Activated gamma-delta T cell treated with anti-CD3 and anti-CD28 coated beads, Interleukin-2, amount 50 U/mL, for 16 hours (primary cell): ENCODE measurements around the gene ZIC5.

Experiments
- DNase-seq: peaks from one replicate; pipeline ENCODE4 v3.0.0-alpha.2; 2020; ENCODE audit warnings: low read depth

Gene ZIC5

DNA sequence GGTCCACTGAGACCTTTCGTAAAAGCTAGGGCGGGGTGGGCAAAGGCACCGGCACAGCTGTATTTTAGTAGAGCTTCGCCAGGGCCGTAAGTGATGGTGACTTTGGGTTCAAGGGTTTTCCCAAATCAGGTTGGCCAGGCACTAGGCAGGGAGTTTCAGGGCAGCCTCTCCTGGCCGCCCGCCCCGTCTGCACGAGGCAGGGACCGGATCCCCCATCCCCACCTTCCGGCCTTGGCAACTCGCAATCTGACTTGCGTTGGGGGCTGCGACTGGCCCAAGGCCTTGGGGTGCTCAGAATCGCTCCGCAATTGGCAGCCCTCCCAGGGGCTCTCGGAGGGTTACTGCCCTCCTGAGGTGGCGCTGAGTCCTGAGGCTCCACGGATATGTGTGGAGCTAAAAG, 4.1 kb upstream of the ZIC5 start:
- DNase-seq: no peak

DNA sequence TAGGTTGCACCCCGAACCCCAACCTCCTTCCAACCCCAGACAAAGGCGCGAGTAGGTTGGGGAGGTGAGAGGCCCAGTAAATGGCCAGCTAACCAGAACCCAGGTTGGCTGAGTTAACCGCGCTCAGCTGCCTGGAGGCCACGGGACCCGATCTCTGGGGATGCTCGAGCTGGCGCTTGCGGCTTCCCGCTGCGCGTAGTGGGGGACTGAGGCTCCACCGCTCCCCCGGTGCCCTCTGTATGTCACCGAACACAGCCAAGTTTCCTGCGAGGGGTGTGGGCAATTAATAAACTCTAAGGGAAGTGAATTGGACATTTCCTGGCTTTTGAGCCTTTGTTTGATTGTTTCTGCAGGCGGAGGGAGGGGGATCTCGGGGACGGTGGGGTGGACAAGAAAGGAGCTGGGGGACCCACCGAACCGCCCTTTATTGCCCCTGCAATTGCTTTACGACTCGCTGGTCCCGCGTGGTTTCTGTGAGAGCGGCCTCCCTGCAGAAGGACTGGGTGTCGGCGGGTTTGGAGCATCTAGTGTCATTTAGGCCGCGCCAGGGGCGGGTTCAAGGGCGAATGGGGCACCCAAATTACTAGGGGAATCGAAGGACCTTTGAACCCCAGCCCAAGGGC, 3.5 kb upstream of the ZIC5 start:
- no peak for DNase-seq

DNA sequence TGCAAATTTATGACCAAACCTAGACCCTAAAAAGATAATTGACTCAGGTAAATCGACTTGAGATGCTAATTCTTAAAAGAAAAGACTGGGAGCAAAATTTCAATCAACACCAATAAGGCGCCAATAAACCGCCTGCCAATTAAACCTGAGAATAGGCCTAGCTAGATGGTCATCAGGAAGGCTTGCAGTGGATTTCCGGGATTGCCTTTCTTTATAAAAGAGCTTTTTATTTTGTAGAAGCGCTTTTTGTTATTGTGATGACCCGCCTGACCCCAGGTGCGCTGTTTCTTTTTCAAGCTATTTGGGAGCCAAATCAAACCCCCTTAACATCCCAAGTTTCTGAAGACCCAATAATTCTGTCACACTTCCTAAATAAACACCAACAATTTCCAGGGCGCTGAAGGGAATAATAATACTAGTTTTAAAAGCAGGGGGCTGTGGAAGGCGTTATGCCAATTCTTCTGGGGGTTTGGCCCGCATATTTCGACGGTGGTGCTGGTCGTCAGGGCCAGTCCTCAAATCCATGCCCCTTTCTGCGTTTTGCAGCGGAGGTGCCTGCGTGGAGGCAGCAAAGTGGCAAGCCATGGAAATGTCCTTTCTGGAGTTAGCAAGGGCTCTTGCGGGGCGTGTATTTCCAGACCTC, 2.9 kb upstream of the ZIC5 start:
- no peak for DNase-seq

DNA sequence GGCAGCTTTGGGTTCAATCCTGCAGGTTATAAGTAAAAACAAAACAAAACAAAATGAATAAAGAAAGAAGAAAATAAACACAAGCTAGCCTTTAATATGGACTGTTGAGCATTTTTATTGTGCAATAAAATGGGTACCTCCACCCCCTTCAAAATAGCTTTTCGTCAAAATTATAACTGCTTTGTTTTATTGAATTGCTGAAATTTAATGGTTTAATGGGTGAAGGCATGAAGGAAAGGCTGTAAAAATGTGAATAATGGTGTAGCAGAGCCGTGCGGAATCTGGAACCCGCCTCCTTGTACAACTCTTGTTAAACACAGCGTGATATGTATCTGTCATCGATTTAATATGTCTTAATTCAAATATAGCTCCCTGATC, 2.2 kb upstream of the ZIC5 start:
- no peak for DNase-seq

DNA sequence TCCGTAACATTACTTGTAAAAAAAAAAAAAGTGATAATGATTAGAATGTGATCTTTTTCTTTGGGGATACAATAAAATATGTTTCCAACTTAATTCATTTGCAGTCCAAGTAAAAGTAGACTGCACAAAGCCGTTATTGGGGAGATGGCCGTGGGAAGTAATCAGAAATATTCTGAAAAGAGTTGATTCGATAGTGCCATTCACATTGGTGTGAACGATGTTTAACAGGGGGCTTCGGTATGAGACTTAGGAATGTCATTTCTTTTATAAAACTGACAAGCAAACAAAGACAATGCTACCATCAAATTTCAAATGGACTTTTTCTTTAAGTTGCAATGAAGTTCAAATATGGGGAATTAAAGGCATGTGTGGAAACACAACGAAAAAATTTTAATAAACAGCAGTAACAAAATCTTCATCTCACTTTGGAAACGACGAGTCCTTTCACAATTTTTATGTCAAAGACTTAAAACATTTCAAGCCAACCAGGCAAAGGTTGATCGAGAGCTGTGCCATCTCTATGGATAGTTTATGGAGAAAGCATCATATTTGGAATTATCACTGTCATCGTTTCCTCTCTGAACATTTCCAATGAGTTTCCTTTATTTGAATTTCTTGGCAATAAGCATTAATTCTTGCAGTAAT, 1.7 kb upstream of the ZIC5 start:
- no peak for DNase-seq

DNA sequence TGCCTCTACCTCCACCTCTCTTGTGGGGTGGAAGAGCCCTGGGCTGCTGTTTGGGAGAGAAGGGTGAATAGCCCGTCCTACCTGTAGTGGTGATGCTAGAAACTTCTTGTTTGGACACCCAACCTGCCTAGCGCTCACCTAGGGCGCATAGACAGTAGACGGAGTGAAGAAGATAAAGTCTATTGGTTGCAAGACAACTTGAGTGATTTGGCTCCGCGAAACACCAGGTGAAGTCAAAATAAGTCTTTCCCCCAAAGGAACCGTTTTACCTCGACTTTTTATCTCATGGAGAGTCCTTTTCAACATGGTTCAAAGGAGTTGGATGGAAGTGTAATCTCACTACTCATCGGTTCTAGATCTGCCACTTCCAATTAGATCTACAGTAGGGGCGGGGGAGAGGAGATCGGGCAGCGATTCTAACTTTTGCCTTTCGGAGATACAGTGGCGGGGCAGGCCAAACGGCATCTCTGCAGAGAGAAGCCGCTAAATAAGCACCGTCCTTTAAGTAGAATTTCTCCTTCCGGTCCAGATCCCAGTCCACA, 694 bp upstream of the ZIC5 start:
- DNase-seq: no peak

DNA sequence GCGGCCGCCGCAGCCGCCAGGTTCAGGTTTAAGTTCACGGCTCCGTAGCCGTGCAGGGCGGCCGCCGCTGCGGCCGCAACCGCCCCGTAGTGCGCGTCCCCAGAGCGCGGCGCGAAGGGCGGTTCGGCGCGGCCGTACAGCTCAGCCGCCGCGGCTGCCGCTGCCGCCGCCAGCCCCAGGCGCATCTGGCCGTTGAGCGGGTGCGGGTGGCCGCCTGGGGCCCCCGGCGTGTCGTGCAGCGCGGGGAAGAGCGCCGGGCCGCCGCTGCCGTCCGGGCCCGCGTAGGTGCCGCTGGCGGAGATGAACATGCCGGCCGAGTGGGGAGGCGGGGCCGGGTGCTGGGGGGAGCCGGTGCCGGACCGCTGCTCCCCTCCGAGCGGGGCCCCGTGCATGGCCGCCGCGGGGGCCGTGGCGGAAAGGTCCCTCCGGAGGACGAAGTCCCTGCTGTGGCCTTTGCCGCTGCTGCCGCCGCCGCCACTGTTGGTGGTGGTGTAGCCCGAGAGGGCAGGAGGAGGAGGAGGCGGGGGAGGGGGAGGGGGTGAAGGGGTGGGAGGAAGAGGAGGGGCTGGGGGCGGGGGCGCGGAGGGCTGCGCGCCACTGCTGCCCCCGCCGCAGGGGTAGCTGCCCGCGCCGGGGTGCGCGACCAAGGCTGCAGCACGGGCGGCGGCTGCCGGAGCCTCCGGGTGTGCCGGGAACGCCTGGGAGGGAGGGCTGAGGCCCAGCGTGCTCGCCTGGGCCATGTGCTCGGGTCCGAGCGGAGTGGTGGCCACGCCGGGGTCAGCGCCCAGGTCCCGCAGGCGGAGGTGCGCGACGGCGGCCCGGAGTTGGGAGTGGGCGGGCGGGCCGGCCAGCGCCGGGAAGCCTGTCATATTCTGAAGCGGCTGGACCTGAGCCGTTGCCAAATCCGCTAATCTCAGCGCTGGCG, 654 bp downstream of the ZIC5 start:
- DNase-seq: no peak

DNA sequence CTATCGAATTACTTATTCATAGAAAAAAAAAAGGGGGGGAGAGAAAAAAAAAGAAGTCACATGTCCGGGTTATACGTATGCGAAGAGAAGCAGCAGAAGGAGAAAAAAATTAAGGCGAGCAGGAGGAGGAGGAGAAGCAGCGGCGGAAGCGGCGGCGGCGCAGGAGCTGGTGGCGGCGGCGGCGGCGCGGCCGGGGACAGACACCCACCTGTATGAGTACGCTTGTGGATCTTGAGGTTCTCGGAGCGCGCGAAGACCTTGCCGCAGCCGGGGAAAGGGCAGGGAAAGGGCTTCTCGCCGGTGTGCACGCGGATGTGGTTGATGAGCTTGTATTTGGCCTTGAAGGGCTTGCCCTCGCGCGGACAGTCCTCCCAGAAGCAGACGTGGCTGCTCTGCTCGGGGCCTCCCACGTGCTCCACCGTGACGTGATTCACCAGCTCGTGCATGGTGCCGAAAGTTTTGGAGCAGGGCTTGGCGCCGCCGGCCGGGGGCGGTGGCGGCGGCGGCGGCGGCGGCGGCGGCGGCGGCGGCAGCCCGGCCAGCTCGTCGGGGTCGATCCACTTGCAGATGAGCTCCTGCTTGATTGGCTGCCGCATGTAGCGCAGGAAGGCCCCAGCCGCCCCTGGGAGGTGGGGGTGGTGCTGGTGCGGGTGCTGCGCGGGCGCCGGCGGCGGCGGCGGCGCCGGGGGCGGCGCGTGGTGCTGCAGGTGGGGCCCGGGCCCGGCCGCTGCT, 1.5 kb downstream of the ZIC5 start:
- DNase-seq: no peak

DNA sequence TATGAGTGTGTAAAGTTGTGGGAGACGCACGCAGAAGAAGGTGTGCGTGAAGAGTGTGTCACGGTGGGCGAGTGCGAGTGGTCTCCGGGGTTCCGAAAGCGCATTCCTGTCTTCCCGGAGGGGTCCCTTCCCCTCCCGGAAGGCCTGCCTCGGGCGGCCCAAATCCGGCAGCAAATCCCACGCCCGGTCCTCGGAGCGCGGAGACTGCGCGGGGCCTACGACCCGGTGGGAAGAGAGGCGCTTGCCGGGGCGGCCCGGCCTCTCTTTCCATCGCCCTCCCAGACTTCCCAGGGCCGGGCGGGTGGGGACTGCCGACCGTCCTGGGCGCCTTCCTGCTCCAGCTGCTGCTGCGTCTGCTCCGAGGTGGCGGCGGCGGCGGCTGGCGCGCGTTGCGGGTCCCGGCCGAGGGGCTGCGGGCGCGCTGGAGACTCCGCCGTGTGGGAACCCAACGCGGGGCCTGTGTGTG, 2.1 kb downstream of the ZIC5 start:
- DNase-seq: no peak

DNA sequence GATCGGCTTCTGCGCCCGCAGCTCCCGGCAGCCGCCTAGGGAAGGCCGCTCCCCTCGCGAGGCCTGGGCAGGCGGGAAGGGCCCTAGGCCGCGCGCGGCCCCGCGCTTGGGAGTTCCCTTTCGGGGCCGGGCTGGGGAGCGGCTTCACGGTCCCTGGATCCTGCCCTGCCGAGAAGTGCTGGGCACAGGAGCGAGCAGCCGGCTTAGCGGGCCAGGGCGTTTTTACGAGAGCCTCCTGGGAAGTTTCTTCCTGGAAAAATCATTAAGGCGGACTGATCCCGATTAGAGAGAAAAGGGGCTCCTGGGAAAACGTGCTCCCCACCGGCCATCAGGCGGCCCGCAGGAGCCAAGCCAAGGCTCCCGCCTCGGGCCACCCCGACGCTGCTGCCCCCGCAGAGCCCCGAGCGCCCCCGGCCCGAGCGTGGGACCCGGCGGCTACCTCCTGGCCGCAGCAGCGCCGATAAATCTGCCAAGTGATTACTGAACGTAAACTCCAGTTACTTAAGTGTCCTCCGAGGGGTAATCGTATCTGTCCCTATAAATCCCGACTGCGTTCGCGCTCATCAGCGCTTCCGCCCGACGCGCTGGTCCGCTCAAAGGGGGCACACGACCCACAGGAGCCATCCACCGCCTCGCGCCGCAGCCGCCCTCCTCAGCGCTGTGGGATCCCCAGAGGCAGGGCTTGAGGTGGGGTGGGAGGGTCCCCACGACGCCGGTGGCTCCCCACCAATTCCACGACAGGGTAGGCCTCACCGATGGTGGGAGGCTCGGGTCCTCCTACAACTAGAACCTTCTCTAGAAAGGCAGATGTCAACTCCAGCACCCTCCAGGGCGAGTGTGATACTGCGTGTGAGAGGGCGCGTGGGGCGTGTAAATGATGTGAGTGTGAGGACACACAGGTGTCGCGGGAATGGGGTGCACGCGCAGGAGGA, 2.8 kb downstream of the ZIC5 start:
- no peak for DNase-seq

DNA sequence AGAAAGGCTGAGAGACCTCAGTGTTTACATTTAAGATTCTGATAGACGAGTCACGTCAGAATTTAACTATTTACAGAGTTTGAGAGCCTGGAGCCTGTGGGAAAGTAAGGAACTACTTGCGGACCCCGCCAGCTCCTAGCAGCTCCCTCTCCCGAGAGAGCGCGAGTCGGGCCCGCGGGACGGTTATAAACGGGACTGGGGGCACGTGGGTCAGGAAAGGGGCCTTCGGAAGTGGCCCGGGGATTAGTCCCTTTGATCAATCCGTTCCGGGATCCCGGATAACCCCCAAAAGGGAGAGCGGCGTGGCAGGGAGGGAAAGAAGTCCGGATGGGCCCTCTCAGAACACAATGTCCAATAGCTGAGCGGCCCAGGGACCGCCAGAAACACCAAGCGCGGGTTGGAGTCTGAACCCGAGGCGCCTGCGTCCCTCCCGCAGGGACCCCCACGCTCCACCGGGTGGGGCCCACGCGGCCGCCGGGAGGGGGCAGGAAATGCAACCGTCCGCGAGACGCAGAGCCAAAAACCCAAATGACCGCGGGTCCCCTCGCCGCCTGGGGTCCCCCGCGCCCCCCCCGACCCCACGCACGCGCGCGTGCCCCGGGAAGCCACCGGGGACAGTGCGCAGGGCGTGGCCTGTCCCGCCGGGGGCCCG, 3.6 kb downstream of the ZIC5 start:
- DNase-seq: no peak

DNA sequence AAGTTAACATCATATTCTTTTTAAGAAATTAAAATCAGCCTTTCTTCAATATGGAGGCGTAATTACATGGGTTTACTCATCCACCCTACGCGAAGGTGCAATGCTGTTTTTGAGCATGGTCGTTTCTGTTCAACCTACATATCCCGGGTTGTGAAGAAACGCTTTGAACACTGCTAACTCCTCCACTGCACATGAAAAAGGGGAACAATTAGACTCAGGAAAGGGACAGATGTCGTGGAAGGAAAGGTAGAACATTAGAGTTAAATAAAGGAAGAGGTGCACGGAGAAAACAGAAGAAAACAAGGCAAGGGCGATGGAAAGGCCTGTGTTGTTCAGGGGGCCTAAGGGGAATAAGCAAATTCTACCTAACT, 4.1 kb downstream of the ZIC5 start:
- no peak for DNase-seq

DNA sequence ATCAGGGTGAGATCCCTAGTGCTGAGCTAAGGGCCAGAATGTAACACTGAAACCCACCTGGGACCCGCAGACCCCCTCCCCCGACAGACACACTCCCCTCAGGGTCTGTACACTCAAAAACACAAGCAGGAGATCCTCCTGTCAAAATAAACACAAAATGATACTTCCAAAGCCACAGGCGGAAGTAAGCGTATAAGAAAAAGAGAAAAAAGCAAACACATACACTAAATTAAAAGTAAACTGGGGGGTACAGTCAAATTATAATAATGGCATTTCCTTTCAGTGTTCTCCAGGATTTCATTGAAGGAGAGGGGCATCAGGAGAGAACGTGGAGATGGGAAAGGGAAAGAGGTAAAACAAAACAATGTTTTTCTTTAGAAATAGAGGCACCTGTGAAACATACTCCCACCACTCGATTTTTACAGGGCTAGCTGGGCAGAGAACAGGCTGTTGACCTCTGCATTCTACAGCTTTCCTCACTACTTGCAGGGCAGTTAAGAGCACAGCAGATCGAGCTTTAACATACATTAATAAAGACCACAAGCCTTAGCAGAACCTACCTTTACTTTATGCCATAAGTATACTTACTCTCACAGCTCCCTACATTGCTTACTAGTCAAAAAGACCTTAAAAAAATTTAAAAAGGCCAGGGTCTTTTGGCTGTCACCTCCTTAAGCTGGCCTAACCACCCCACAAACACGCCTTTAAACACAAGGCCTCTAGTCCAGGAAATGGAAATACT, 5.3 kb downstream of the ZIC5 start:
- no peak for DNase-seq

DNA sequence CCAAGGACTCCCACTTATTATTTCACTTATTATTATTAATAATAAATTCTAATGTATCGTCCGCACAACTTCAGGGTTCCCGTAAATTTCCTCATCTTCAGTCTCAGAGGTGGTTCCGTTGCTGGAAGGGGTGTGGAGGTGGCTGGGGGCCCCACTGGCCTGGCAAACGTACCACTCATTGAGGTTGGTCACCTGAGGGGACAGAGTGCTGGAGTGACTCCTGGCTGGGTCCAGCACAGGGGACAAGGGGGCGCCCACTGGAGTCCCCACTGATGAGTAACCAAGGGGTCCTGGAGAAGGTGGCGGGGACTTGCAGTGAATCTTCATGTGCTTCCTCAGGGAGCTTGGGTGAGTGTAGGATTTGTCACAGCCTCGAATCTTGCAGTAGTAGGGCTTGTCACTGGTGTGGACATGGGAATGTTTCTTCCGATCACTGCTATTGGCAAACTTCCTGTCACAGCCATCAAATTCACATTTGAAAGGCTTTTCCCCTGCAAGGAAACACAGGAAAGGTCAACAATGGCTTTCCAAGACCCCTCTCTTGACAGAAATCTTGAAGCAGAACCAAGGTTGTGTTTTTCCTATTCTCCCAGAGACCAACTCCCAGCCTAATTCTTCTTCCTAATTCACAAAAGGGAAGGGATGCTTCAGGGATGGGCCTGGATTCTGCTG, 6.1 kb downstream of the ZIC5 start:
- no peak for DNase-seq

DNA sequence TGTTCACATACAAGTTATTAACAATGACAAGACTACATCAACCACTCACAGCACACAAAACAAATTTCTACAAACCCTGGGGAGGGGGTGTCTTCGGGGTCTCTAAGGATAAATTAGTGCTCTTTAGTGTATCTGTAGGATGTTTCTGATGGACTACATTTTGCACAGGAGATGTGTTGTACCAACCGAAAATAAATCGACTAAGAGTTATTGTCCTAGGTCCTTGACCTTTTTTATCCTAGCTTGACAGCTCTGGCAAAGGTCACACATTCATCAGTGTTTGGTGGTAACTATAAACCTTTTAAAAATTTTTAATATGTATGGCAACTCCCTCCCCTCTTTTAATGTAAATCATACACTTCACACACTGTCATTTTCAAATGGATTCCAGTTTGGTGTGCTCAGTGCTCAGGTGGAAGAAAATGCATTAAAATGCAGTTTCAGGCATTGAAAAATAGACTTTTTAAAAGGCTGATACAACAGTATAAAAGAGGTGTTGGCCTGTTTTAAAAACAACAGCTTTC, 7.7 kb downstream of the ZIC5 start:
- DNase-seq: no peak

DNA sequence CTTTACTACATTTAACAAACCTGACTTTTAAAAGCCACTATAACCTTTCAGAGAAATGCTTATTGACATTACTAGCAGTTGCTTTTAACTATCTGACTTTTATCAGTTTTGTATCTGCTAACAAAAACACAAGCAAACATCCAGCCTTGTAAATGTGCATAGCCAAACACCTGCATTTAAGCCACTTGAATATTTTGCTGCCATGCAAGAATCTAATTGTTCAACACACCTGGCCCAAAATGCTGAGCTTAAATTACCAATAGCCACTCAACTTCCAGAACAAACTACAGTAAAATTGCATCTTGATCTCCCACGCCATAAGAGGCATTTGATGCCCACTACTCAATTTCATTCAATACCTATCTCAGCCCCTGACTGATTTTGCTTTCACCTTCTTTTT, 9.3 kb downstream of the ZIC5 start:
- DNase-seq: no peak

DNA sequence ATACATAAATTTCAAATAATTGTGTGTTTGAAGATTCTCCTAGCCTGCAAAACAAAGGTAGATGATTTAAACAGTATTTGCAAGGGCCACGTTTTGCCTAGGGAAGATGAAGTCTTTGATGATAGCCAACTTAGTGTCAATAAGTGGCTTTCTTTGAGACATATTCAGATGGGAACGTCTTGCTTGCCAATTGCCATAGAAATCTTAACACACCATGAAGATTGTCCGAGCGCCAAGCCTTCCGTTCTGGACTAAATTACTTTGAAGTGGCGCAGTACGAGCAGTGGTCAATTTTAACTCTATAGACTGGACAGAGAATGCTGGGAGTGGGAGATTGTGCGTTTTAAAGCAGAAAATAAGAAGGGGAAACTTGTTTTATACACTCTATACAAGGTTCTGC, 9.9 kb downstream of the ZIC5 start:
- no peak for DNase-seq

DNA sequence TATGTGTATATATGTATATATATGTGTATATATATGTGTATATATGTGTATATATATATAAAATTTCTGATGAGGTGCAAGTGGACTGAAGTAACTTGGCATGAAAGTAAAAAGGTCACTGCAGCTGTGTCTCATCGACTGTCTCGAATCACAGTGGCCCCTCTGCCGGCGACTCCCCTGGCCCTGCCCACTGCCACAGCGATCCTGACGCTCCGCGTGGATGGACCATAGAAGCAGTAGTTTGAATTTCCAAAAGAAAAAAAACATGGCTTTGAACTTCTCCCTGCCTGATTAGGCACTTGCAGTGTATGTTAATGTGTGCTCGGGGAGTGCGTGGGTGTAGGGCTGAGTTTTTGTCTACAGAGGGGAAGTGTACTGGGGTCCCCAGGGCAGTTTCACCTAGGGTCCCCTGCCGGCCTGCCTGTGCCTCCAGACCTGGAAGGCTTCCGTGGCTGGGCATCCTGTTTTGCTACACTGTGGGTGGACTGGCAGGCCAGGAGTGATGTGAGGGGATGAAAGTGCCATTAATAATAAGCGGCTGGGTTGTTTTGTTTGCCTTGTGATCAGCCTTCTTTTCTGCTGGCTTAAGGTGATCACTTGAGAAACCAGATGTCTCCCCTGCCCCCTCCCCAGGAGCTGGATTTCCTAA, 10.8 kb downstream of the ZIC5 start:
- no peak for DNase-seq
